IPS-15b (cell line): ENCODE data around the gene KHDRBS2.

Source experiments
- H3K27me3 ChIP-seq: one replicate; pipeline ENCODE4 v1.6.1; 2013; ENCODE audit warnings: low read length; ENCODE audit not compliant: control insufficient read depth, insufficient read depth
- H3K36me3 ChIP-seq: one replicate; pipeline ENCODE4 v1.6.1; 2013; ENCODE audit warnings: low read length; ENCODE audit not compliant: control insufficient read depth, insufficient read depth
- H3K4me1 ChIP-seq: one replicate; pipeline ENCODE4 v1.6.1; 2013; ENCODE audit warnings: mild to moderate bottlenecking, low read length; ENCODE audit not compliant: control insufficient read depth, insufficient read depth
- H3K4me3 ChIP-seq: one replicate; pipeline ENCODE4 v1.5.1; 2013; ENCODE audit warnings: low read depth, low read length
- H3K9ac ChIP-seq: one replicate; pipeline ENCODE4 v1.6.1; 2013; ENCODE audit warnings: low read depth, mild to moderate bottlenecking, low read length
- H3K9me3 ChIP-seq: one replicate; pipeline ENCODE4 v1.6.1; 2013; ENCODE audit warnings: mild to moderate bottlenecking, low read length; ENCODE audit not compliant: control insufficient read depth, insufficient read depth

Gene KHDRBS2

GRCh38 chr6:61935242-61935846 lies 350.7 kb downstream of the KHDRBS2 start:
- Histone ChIP-seq H3K9ac (no peak overlapping the region), H3K36me3 (no peaks in the 10 kb centered on the region), H3K9me3 (no peaks in the 10 kb centered on the region), H3K4me3 (no peak overlapping the region), H3K27me3 (no peaks in the 10 kb centered on the region), H3K4me1 (no peaks in the 10 kb centered on the region)

GRCh38 chr6:61909486-61909885 lies 376.5 kb downstream of the KHDRBS2 start:
- no peaks in the 10 kb centered on the region for H3K27me3 ChIP-seq
- no peak overlapping the region for H3K4me3 ChIP-seq
- H3K4me1 ChIP-seq, result no peaks in the 10 kb centered on the region
- no peak overlapping the region for H3K9ac ChIP-seq
- H3K36me3 ChIP-seq, result no peaks in the 10 kb centered on the region
- no peaks in the 10 kb centered on the region for H3K9me3 ChIP-seq

DNA sequence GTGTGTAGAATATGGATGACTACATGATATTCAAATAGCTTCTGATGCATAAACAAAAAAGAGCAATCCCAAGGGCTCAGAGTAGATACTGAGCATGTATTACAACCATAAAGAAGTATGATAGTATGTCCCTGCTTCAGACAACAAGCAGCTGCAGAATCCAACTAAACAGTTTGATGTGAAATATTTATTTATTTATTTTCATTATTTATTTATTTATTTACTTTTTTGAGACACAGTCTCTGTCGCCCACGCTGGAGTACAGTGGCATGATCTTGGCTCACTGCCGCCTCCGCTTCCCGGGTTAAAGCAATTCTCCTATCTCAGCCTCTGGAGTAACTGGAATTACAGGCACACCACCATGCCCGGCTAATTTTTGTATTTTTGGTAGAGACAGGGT lies 384.3 kb downstream of the KHDRBS2 start:
- H3K36me3 ChIP-seq, result no peaks in the 10 kb centered on the region
- H3K27me3 ChIP-seq, result no peaks in the 10 kb centered on the region
- H3K4me1 ChIP-seq, result no peaks in the 10 kb centered on the region
- no peak overlapping the region for H3K9ac ChIP-seq
- no peaks in the 10 kb centered on the region for H3K9me3 ChIP-seq
- H3K4me3 ChIP-seq, result no peak overlapping the region

- H3K9ac ChIP-seq, result no peak overlapping the region
- H3K4me1 ChIP-seq, result no peaks in the 10 kb centered on the region
- H3K4me3 ChIP-seq, result no peak overlapping the region
Measured at GRCh38 chr6:61894536-61894935, 391.5 kb downstream of the KHDRBS2 start.

GRCh38 chr6:61887423-61887822 lies 398.6 kb downstream of the KHDRBS2 start:
- H3K9ac ChIP-seq, result no peak overlapping the region
- H3K4me1 ChIP-seq, result no peaks in the 10 kb centered on the region
- H3K36me3 ChIP-seq, result no peaks in the 10 kb centered on the region
- no peaks in the 10 kb centered on the region for H3K27me3 ChIP-seq
- no peak overlapping the region for H3K4me3 ChIP-seq
- no peaks in the 10 kb centered on the region for H3K9me3 ChIP-seq

More at GRCh38 chr6:61894536-61894935, 391.5 kb downstream of the KHDRBS2 start:
- H3K27me3 ChIP-seq, result no peaks in the 10 kb centered on the region
- no peaks in the 10 kb centered on the region for H3K9me3 ChIP-seq
- H3K36me3 ChIP-seq, result no peaks in the 10 kb centered on the region

- Histone ChIP-seq H3K9ac (no peak overlapping the region), H3K4me3 (no peak overlapping the region), H3K9me3 (no peaks in the 10 kb centered on the region)
Measured at GRCh38 chr6:61886608-61887259, 399.3 kb downstream of the KHDRBS2 start.

DNA sequence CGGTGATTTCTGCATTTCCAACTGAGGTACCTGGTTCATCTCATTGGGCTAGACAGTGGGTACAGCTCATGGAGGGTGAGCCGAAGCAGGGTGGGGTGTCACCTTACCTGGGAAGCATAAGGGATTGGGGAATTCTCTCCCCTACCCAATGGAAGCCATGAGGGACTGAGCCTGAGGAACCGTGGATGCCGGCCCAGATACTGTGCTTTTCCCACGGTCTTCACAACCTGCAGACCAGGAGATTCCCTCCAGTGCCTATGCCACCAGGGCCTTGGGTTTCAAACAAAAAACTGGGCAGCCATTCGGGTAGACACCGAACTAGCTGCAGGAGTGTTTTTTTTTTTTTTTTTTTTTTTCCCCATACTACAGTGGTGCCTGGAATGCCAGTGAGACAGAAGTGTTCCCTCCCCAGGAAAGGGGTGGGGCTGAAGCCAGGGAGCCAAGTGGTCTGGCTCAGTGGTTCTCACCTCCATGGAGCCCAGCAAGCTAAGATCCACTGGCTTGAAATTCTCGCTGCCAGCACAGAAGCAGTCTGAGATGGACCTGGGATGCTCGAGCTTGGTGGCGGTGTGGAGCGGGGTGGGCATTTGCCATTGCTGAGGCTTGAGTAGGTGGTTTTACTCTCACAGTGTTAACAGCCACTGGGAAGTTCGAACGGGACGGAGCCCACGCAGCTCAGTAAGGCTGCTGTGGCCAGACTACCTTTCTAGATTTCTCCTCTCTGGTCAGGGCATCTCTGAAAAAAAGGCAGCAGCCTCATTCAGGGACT lies 416.2 kb downstream of the KHDRBS2 start:
- Histone ChIP-seq H3K9ac (no peak overlapping the region), H3K36me3 (no peaks in the 10 kb centered on the region), H3K4me1 (no peaks in the 10 kb centered on the region), H3K27me3 (no peaks in the 10 kb centered on the region), H3K9me3 (no peaks in the 10 kb centered on the region), H3K4me3 (no peak overlapping the region)

More at GRCh38 chr6:61886608-61887259, 399.3 kb downstream of the KHDRBS2 start:
- Histone ChIP-seq H3K27me3 (no peaks in the 10 kb centered on the region), H3K4me1 (no peaks in the 10 kb centered on the region), H3K36me3 (no peaks in the 10 kb centered on the region)

GRCh38 chr6:61868507-61869080 lies 417.4 kb downstream of the KHDRBS2 start:
- Histone ChIP-seq H3K27me3 (no peaks in the 10 kb centered on the region), H3K36me3 (no peaks in the 10 kb centered on the region), H3K9me3 (no peaks in the 10 kb centered on the region), H3K4me1 (no peaks in the 10 kb centered on the region), H3K9ac (no peak overlapping the region), H3K4me3 (no peak overlapping the region)

DNA sequence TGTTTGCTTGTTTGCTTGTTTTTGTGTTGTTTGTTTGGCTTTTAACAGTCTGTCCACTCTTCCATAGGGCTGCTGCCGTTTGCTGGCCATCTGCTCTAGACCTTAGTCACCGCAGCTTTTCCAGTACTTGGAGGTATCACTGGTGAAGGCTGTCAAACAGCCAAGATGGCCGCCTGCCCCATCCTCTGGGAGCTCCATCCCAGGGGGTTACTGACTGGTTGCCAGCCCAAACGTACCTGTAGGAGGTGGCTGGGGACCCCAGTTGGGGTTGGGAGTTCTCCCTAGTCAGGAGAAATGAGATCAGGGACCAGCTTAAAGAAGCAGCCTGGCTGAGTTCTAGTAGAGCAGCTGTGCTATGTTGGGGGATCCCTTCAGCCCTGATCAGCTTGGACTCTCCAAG lies 418.4 kb downstream of the KHDRBS2 start:
- no peak overlapping the region for H3K9ac ChIP-seq
- no peaks in the 10 kb centered on the region for H3K36me3 ChIP-seq
- no peaks in the 10 kb centered on the region for H3K27me3 ChIP-seq
- no peak overlapping the region for H3K4me3 ChIP-seq
- no peaks in the 10 kb centered on the region for H3K9me3 ChIP-seq
- no peaks in the 10 kb centered on the region for H3K4me1 ChIP-seq

- H3K9me3 ChIP-seq, result no peaks in the 10 kb centered on the region
- no peaks in the 10 kb centered on the region for H3K27me3 ChIP-seq
- H3K36me3 ChIP-seq, result no peaks in the 10 kb centered on the region
- H3K4me3 ChIP-seq, result no peak overlapping the region
- H3K9ac ChIP-seq, result no peak overlapping the region
- no peaks in the 10 kb centered on the region for H3K4me1 ChIP-seq
Measured at GRCh38 chr6:61857541-61857940, 428.5 kb downstream of the KHDRBS2 start.

DNA sequence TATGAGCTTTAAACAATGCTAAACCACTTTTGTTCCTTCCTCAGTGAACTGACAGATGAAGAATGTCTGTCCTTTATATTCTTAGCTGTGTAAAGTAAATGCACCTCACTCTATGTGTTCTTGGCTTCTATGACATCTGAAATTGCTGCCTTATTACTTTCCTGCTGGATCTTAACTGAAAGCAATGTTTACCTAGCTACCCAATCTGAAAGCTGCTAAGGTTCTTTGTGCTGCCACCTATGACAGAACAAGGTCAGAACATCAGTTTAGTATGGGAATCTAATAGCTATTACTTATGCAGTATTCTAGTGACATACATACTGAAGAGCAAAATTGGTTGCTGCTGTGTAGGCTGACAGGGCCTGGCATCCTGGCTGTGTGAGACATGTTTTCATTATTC lies 444.1 kb downstream of the KHDRBS2 start:
- H3K9ac ChIP-seq, result no peak overlapping the region
- H3K4me1 ChIP-seq, result no peaks in the 10 kb centered on the region

More for the DNA sequence above, 444.1 kb downstream of the KHDRBS2 start:
- H3K9me3 ChIP-seq, result no peaks in the 10 kb centered on the region
- no peak overlapping the region for H3K4me3 ChIP-seq
- H3K36me3 ChIP-seq, result no peaks in the 10 kb centered on the region
- H3K27me3 ChIP-seq, result no peaks in the 10 kb centered on the region
